ENCODE data around the gene DGKQ.

Gene DGKQ

DNA sequence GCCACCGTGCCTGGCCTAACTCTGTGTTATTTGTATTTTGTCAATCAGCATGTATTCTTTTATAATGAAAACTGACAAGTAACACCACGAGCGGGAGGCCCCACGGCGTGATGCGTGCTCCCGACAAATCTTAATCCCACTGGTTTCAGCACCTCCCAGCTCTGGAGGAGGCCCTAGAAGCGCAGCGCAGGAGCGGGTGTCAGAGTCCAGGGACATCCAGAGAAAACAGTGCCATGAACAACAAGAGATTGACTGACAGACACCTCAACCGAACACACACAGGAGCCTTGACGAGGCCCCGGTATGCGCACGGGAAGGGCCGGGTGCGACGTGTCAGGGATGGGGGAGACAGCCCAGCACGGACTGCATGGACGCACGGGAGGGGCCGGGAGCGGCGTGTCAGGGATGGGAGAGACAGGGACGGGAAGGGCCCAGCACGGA is 64.2 kb downstream of the DGKQ start:
- in situ Hi-C loops (cut with MboI; ENCODE audit: low sequenced_read_pairs) = no loop called here

Measured in HL-60/S4 treated with retinoic acid at 250 ng/mL for 4 days and 3 days (cell line).